ENCODE data around the gene IGF1.
A peak's percentile ranks its signal among the peaks of the same experiment; 100 is the strongest.

Gene IGF1

DNA sequence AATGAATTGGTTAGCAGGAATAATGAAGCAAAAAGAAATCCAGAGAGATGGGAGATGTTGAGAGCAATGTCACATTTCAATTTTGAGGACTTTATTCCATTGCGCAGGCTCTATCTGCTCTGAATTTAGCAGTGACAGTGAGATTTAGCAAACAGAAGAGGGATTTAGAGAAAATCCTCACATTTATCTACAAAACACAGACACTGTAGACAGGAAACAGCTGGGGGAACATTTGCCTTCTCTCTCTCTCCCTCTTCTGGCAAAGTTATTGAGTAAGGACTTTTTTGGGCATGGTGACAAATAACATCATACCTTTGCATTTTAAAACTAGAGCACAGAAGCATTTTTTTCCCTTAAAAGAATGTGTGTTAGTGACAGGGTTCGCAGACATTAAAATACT is at the start of gene IGF1:
Gene IGF1 (minus strand): TSS at position 158 of the 400 bp plus-strand sequence. CDS start 182 bp downstream, outside the sequence.
- H3K4me3 ChIP-seq (replicated peaks in 1 of 2; ENCODE audit: low read depth in 2 of 2, low read length in 2 of 2), result no peak within 1 kb of the TSS
- TF ChIP-seq, protein P1, sequence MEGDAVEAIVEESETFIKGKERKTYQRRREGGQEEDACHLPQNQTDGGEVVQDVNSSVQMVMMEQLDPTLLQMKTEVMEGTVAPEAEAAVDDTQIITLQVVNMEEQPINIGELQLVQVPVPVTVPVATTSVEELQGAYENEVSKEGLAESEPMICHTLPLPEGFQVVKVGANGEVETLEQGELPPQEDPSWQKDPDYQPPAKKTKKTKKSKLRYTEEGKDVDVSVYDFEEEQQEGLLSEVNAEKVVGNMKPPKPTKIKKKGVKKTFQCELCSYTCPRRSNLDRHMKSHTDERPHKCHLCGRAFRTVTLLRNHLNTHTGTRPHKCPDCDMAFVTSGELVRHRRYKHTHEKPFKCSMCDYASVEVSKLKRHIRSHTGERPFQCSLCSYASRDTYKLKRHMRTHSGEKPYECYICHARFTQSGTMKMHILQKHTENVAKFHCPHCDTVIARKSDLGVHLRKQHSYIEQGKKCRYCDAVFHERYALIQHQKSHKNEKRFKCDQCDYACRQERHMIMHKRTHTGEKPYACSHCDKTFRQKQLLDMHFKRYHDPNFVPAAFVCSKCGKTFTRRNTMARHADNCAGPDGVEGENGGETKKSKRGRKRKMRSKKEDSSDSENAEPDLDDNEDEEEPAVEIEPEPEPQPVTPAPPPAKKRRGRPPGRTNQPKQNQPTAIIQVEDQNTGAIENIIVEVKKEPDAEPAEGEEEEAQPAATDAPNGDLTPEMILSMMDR (IDR thresholded peaks at IDR 0.05; ENCODE audit: low read depth, low read length), result peak; percentile 9
- peak; percentile 65 to 73 for DNase-seq (ENCODE audit: low read depth in 2 of 2)

GRCh38 chr12:102528111-102528510 is 47.7 kb upstream of the IGF1 start:
- TF ChIP-seq, protein P1 (IDR thresholded peaks at IDR 0.05; ENCODE audit: low read depth, low read length), result no peak
- H3K4me3 ChIP-seq (replicated peaks in 1 of 2; ENCODE audit: low read depth in 2 of 2, low read length in 2 of 2), result no peak overlapping the region
- DNase-seq (ENCODE audit: low read depth in 2 of 2), result peak; percentile 8 to 13

GRCh38 chr12:102527171-102527720 is 46.9 kb upstream of the IGF1 start:
- no peak overlapping the region for H3K4me3 ChIP-seq (replicated peaks in 1 of 2; ENCODE audit: low read depth in 2 of 2, low read length in 2 of 2)
- TF ChIP-seq, protein P1 (IDR thresholded peaks at IDR 0.05; ENCODE audit: low read depth, low read length), result no peak
- DNase-seq (ENCODE audit: low read depth in 2 of 2), result peak; percentile 48

- DNase-seq (ENCODE audit: low read depth in 2 of 2), result peak in 1 of 2 donors; percentile 39
- no peak overlapping the region for H3K4me3 ChIP-seq (replicated peaks in 1 of 2; ENCODE audit: low read depth in 2 of 2, low read length in 2 of 2)
- TF ChIP-seq, protein P1 (IDR thresholded peaks at IDR 0.05; ENCODE audit: low read depth, low read length), result no peak
Measured at GRCh38 chr12:102526656-102527055, 46.3 kb upstream of the IGF1 start.

- TF ChIP-seq, protein P1 (IDR thresholded peaks at IDR 0.05; ENCODE audit: low read depth, low read length), result no peak
- no peak for DNase-seq (ENCODE audit: low read depth in 2 of 2)
- no peak overlapping the region for H3K4me3 ChIP-seq (replicated peaks in 1 of 2; ENCODE audit: low read depth in 2 of 2, low read length in 2 of 2)
Measured at GRCh38 chr12:102522768-102523167, 42.4 kb upstream of the IGF1 start.

DNA sequence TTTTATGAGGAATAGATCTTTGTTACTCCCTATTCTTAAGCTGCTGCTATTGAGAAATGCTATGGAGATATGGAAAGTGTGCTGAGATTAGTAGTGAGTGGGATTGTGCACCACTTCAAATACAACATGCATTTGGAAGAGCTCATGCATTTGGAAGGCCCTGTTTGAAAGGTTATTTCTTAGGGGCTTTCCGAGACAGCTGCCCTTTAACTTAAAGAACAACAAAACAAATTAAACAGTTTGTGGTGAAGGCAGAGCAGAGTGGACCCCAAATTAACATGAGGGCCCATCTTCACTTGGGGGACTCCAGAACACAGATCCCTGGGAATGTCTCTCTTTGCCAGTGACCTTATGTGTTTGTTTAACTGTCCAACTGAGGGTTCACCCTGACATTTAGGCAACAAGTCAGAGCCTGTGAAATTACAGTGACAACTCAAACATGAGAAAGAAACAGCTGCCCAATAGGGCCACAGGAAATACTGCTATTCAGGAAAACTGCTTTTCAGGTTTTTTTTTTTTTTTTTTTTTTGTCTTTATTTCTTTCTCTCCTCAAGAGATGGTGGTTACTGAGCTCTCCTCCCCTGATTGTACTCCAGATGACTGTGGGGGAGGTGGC is 41.4 kb upstream of the IGF1 start:
- DNase-seq (ENCODE audit: low read depth in 2 of 2), result no peak
- H3K4me3 ChIP-seq (replicated peaks in 1 of 2; ENCODE audit: low read depth in 2 of 2, low read length in 2 of 2), result no peak overlapping the region
- TF ChIP-seq, protein P1 (IDR thresholded peaks at IDR 0.05; ENCODE audit: low read depth, low read length), result no peak

All from cardiac fibroblast (primary cell).